K562 (cell line): Measurements from ENCODE around the gene NR2F6. TPM values are rescaled to one million over a fixed set of nuclear protein-coding genes. Genes with fewer than 3 reads are reported as not detected.

Experiments
- FOXJ3 ChIP-seq: sonication (generic); formaldehyde crosslinking; IDR thresholded peaks from 2 replicates; pipeline ENCODE4 v1.4.0; 2020; ENCODE audit warnings: mild to moderate bottlenecking, missing genetic modification reagents
- GABPB2 ChIP-seq: fragments of 250-450 bp; sonication (Bioruptor Pico); conservative IDR thresholded peaks from 2 replicates; pipeline ENCODE4 v1.5.1; 2021; ENCODE audit warnings: mild to moderate bottlenecking
- KDM1A ChIP-seq, 2 experiments: fragments of 450-650 bp; IDR thresholded peaks; 2 replicates each; pipeline ENCODE4 v1.6.1; 2016; ENCODE audit warnings: mild to moderate bottlenecking in 2 of 2
- MTA3 ChIP-seq: fragments of 450-650 bp; formaldehyde crosslinking; IDR thresholded peaks from 2 replicates; pipeline ENCODE4 v1.6.1; 2017; ENCODE audit warnings: mild to moderate bottlenecking, borderline replicate concordance
- RAD21 ChIP-seq, 2 experiments: fragments of 250-450 bp in 1 of 2; fragments of 450-650 bp in 1 of 2; sonication (Bioruptor Pico) in 1 of 2; formaldehyde crosslinking in 1 of 2; IDR thresholded peaks in 1 of 2; conservative IDR thresholded peaks in 1 of 2; 2 replicates each; pipeline versions ENCODE4 v1.4.0 to v1.8.0; 2020 to 2022; ENCODE audit warnings: mild to moderate bottlenecking in 2 of 2, moderate library complexity in 1 of 2
- TOE1 ChIP-seq, 2 experiments: fragments of 450-650 bp in 1 of 2; sonication (generic) in 1 of 2; formaldehyde crosslinking in 1 of 2; IDR thresholded peaks; 2 replicates each; pipeline versions ENCODE4 v1.7.1 to v1.8.0; 2016 to 2022; ENCODE audit warnings: borderline replicate concordance in 2 of 2, mild to moderate bottlenecking in 2 of 2, antibody characterized with exemption in 1 of 2, inconsistent platforms in 1 of 2, low read depth in 1 of 2, missing genetic modification reagents in 1 of 2, moderate library complexity in 1 of 2
- ZNF644 ChIP-seq: fragments of 200-800 bp; sonication (Bioruptor generic); IDR thresholded peaks from 2 replicates; pipeline ENCODE4 v1.6.1; 2016; ENCODE audit warnings: low read depth, missing genetic modification characterization, missing compliant biosample characterization
- ZNF77 ChIP-seq: fragments of 250-450 bp; sonication (Bioruptor Pico); IDR thresholded peaks from 2 replicates; pipeline ENCODE4 v1.5.0; 2020
- polyA plus RNA-seq, 8 experiments: library from polyadenylated mRNA; depleted of rRNA in 4 of 8; stranded (reverse) in 5 of 8; unstranded in 3 of 8; fragments of >200 nt; fragmentation: Nextera tagmentation in 2 of 8; fragmentation: Illumina TruSeq in 1 of 8; extraction: Ambion mirVana in 2 of 8; extraction: Trizol in 1 of 8; gene quantifications; 2 replicates each; pipeline versions ENCODE4 v1.2.1 to v1.2.3, GENCODE V29; 2011 to 2014; ENCODE audit warnings: inconsistent platforms in 1 of 8, missing spikeins in 1 of 8
- total RNA-seq, 7 experiments: library from RNA; depleted of rRNA in 6 of 7; stranded (reverse); fragments of >200 nt in 6 of 7; fragmentation: Illumina TruSeq in 2 of 7; extraction: Trizol in 2 of 7; gene quantifications; 2 replicates each; pipeline versions ENCODE4 v1.2.1 to v1.2.3, GENCODE V29; 2011 to 2021; ENCODE audit warnings: low replicate concordance in 1 of 7
- TF ChIP-seq, protein P1 (sequence below): sonication (generic); formaldehyde crosslinking; IDR thresholded peaks from 2 replicates; pipeline ENCODE4 v1.8.0; 2022; ENCODE audit warnings: mild to moderate bottlenecking, missing genetic modification reagents, borderline replicate concordance
- TF ChIP-seq, protein P2 (sequence below): fragments of 200-600 bp; sonication (generic); IDR thresholded peaks from one replicate; pipeline ENCODE4 v1.6.1; 2012; ENCODE audit warnings: mild to moderate bottlenecking, low read depth, low read length, inconsistent platforms
- TF ChIP-seq, protein P3 (sequence below): sonication (generic); formaldehyde crosslinking; IDR thresholded peaks from 2 replicates; pipeline ENCODE4 v1.8.1; 2023; ENCODE audit warnings: mild to moderate bottlenecking, missing genetic modification reagents

NR2F6 gene
- total and polyA plus RNA-seq, 9 of the 15 experiments (the other 6 are each of a cell fraction or from before 2014, with no cell fraction given), result 0.76 to 97.5 (median 18.8) TPM

DNA sequence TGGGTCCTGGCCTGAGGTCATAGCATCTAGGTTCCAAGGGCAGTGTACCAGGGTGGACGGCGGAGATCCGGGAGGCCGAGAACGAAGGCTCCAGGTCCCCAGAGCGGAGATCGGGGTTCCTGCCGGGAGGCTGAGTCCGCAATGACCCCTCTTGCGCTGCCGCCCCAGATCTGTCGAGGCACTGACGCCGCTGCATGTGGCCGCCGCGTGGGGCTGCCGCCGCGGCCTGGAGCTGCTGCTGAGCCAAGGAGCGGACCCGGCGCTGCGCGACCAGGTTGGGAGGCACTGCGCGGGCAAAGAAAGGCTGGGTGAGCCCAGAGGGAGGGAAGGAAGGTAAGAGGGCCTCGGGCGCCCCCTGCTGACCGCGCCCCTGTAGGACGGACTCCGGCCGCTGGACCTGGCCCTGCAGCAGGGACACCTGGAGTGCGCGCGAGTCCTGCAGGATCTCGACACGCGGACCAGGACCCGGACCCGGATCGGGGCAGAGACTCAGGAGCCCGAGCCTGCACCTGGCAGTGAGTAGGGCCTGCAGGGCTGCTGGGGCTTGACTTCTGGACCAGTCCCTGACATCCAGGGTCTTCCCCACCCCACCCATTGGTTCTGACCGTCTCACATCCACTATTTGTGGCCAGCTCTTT, 36.9 kb upstream of the NR2F6 start (continued):
- TF ChIP-seq TOE1 (IDR thresholded peaks at IDR 0.05; ENCODE audit: borderline replicate concordance), result no peak
- TF ChIP-seq TOE1 (CRISPR knock-in tag; IDR thresholded peaks at IDR 0.05; ENCODE audit: borderline replicate concordance, low read depth), result no peak
- TF ChIP-seq, protein P1, sequence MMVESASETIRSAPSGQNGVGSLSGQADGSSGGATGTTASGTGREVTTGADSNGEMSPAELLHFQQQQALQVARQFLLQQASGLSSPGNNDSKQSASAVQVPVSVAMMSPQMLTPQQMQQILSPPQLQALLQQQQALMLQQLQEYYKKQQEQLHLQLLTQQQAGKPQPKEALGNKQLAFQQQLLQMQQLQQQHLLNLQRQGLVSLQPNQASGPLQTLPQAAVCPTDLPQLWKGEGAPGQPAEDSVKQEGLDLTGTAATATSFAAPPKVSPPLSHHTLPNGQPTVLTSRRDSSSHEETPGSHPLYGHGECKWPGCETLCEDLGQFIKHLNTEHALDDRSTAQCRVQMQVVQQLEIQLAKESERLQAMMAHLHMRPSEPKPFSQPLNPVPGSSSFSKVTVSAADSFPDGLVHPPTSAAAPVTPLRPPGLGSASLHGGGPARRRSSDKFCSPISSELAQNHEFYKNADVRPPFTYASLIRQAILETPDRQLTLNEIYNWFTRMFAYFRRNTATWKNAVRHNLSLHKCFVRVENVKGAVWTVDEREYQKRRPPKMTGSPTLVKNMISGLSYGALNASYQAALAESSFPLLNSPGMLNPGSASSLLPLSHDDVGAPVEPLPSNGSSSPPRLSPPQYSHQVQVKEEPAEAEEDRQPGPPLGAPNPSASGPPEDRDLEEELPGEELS (CRISPR knock-in tag), result peak; percentile 52; the same call in 1 of the 2 replicates
- TF ChIP-seq, protein P2, sequence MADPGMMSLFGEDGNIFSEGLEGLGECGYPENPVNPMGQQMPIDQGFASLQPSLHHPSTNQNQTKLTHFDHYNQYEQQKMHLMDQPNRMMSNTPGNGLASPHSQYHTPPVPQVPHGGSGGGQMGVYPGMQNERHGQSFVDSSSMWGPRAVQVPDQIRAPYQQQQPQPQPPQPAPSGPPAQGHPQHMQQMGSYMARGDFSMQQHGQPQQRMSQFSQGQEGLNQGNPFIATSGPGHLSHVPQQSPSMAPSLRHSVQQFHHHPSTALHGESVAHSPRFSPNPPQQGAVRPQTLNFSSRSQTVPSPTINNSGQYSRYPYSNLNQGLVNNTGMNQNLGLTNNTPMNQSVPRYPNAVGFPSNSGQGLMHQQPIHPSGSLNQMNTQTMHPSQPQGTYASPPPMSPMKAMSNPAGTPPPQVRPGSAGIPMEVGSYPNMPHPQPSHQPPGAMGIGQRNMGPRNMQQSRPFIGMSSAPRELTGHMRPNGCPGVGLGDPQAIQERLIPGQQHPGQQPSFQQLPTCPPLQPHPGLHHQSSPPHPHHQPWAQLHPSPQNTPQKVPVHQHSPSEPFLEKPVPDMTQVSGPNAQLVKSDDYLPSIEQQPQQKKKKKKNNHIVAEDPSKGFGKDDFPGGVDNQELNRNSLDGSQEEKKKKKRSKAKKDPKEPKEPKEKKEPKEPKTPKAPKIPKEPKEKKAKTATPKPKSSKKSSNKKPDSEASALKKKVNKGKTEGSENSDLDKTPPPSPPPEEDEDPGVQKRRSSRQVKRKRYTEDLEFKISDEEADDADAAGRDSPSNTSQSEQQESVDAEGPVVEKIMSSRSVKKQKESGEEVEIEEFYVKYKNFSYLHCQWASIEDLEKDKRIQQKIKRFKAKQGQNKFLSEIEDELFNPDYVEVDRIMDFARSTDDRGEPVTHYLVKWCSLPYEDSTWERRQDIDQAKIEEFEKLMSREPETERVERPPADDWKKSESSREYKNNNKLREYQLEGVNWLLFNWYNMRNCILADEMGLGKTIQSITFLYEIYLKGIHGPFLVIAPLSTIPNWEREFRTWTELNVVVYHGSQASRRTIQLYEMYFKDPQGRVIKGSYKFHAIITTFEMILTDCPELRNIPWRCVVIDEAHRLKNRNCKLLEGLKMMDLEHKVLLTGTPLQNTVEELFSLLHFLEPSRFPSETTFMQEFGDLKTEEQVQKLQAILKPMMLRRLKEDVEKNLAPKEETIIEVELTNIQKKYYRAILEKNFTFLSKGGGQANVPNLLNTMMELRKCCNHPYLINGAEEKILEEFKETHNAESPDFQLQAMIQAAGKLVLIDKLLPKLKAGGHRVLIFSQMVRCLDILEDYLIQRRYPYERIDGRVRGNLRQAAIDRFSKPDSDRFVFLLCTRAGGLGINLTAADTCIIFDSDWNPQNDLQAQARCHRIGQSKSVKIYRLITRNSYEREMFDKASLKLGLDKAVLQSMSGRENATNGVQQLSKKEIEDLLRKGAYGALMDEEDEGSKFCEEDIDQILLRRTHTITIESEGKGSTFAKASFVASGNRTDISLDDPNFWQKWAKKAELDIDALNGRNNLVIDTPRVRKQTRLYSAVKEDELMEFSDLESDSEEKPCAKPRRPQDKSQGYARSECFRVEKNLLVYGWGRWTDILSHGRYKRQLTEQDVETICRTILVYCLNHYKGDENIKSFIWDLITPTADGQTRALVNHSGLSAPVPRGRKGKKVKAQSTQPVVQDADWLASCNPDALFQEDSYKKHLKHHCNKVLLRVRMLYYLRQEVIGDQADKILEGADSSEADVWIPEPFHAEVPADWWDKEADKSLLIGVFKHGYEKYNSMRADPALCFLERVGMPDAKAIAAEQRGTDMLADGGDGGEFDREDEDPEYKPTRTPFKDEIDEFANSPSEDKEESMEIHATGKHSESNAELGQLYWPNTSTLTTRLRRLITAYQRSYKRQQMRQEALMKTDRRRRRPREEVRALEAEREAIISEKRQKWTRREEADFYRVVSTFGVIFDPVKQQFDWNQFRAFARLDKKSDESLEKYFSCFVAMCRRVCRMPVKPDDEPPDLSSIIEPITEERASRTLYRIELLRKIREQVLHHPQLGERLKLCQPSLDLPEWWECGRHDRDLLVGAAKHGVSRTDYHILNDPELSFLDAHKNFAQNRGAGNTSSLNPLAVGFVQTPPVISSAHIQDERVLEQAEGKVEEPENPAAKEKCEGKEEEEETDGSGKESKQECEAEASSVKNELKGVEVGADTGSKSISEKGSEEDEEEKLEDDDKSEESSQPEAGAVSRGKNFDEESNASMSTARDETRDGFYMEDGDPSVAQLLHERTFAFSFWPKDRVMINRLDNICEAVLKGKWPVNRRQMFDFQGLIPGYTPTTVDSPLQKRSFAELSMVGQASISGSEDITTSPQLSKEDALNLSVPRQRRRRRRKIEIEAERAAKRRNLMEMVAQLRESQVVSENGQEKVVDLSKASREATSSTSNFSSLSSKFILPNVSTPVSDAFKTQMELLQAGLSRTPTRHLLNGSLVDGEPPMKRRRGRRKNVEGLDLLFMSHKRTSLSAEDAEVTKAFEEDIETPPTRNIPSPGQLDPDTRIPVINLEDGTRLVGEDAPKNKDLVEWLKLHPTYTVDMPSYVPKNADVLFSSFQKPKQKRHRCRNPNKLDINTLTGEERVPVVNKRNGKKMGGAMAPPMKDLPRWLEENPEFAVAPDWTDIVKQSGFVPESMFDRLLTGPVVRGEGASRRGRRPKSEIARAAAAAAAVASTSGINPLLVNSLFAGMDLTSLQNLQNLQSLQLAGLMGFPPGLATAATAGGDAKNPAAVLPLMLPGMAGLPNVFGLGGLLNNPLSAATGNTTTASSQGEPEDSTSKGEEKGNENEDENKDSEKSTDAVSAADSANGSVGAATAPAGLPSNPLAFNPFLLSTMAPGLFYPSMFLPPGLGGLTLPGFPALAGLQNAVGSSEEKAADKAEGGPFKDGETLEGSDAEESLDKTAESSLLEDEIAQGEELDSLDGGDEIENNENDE, result no peak
- TF ChIP-seq RAD21 (CRISPR knock-in tag; conservative IDR thresholded peaks at IDR 0.05 in 1 of 2, IDR thresholded peaks at IDR 0.05 in 1 of 2), result peak; percentile 86 to 94
- no peak for TF ChIP-seq ZNF77 (CRISPR knock-in tag)
- TF ChIP-seq MTA3, result peak; percentile 88
- no peak for TF ChIP-seq ZNF644 (tag)
- no peak for TF ChIP-seq FOXJ3 (CRISPR knock-in tag)
- TF ChIP-seq GABPB2, result no peak
- 0 out of 4 replicates have a peak, but pooled peaks of 1 of the 2 experiments have one; percentile 24 for TF ChIP-seq KDM1A (IDR thresholded peaks at IDR 0.05)
- TF ChIP-seq, protein P3, sequence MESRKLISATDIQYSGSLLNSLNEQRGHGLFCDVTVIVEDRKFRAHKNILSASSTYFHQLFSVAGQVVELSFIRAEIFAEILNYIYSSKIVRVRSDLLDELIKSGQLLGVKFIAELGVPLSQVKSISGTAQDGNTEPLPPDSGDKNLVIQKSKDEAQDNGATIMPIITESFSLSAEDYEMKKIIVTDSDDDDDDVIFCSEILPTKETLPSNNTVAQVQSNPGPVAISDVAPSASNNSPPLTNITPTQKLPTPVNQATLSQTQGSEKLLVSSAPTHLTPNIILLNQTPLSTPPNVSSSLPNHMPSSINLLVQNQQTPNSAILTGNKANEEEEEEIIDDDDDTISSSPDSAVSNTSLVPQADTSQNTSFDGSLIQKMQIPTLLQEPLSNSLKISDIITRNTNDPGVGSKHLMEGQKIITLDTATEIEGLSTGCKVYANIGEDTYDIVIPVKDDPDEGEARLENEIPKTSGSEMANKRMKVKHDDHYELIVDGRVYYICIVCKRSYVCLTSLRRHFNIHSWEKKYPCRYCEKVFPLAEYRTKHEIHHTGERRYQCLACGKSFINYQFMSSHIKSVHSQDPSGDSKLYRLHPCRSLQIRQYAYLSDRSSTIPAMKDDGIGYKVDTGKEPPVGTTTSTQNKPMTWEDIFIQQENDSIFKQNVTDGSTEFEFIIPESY (CRISPR knock-in tag), result peak; percentile 75; the same call in 1 of the 2 replicates
